CD4-positive, alpha-beta T cell (primary cell): ENCODE results near the gene USP16. TPM values are rescaled to one million over a fixed set of nuclear protein-coding genes. Genes with fewer than 3 reads are reported as not detected.
"Not testable (repeated sequence)": the region's sequence is repeated elsewhere in the genome, so short reads cannot be mapped to it uniquely, and the experiment has no call there.

ENCODE experiments used
- ATAC-seq: fragments of 200-7000 bp; cut with Tn5 transposase; one replicate; pipeline ENCODE4 v1.10.0; 2022; ENCODE audit warnings: mild to moderate bottlenecking; ENCODE audit not compliant: poor library complexity
- CTCF ChIA-PET: fragments of 350-600 bp; sonication (Branson Sonifier 250); formaldehyde crosslinking; loops from one replicate; lab custom pipeline; 2021; ENCODE audit warnings: antibody characterized with exemption, inconsistent platforms; lab: Charles Lee
- POLR2A ChIA-PET: fragments of 350-600 bp; sonication (Branson Sonifier 250); formaldehyde crosslinking; loops from one replicate; lab custom pipeline; 2021; ENCODE audit warnings: antibody characterized with exemption, inconsistent platforms; lab: Charles Lee
- DNase-seq, 14 experiments: peaks; one replicate each; pipeline ENCODE4 v3.0.0-alpha.2; 2013 to 2020; ENCODE audit warnings: mixed read lengths in 2 of 14
- H3K27ac ChIP-seq, 2 donors: one replicate each; pipeline versions ENCODE4 v1.5.1 to v1.7.0; 2013; ENCODE audit warnings: low read length in 2 of 2, low read depth in 1 of 2, mild to moderate bottlenecking in 1 of 2
- H3K27me3 ChIP-seq, 2 experiments: 1 replicate in 1 of 2; 2 replicates in 1 of 2; pipeline versions ENCODE4 v1.6.1 to v1.7.0; 2013; ENCODE audit warnings: low read length in 2 of 2, control low read depth in 1 of 2, mild to moderate bottlenecking in 1 of 2, moderate library complexity in 1 of 2; ENCODE audit not compliant: insufficient read depth in 2 of 2, control insufficient read depth in 1 of 2
- H3K36me3 ChIP-seq: one replicate; pipeline ENCODE4 v1.6.1; 2013; ENCODE audit warnings: low read length, control low read depth; ENCODE audit not compliant: insufficient read depth
- H3K4me1 ChIP-seq: one replicate; pipeline ENCODE4 v1.6.1; 2013; ENCODE audit warnings: low read length, control low read depth; ENCODE audit not compliant: insufficient read depth
- H3K4me3 ChIP-seq: one replicate; pipeline ENCODE4 v1.5.1; 2013; ENCODE audit warnings: mild to moderate bottlenecking, low read length, moderate library complexity
- H3K9me3 ChIP-seq, 2 experiments: 1 replicate in 1 of 2; 2 replicates in 1 of 2; pipeline versions ENCODE4 v1.6.1 to v1.7.0; 2013; ENCODE audit warnings: low read length in 2 of 2, mild to moderate bottlenecking in 2 of 2, control low read depth in 1 of 2, moderate library complexity in 1 of 2; ENCODE audit not compliant: control insufficient read depth in 1 of 2, insufficient read depth in 1 of 2
- H3K27ac Mint-ChIP-seq: one replicate; pipeline ENCODE4 v1.8.0; 2020; ENCODE audit warnings: mixed read lengths
- H3K27me3 Mint-ChIP-seq: one replicate; pipeline ENCODE4 v1.8.0; 2021; ENCODE audit warnings: mixed read lengths
- H3K36me3 Mint-ChIP-seq: one replicate; pipeline ENCODE4 v1.8.0; 2021; ENCODE audit warnings: low read depth, mixed read lengths
- H3K4me1 Mint-ChIP-seq: one replicate; pipeline ENCODE4 v1.8.0; 2021; ENCODE audit warnings: low read depth, mixed read lengths
- H3K4me3 Mint-ChIP-seq: one replicate; pipeline ENCODE4 v1.8.0; 2020; ENCODE audit warnings: mild to moderate bottlenecking, mixed read lengths
- H3K9me3 Mint-ChIP-seq: one replicate; pipeline ENCODE4 v1.8.0; 2020; ENCODE audit warnings: mixed read lengths
- CTCF ChIP-seq: fragments of 200-600 bp; IDR thresholded peaks from one replicate; pipeline ENCODE4 v1.8.0; 2022; ENCODE audit warnings: antibody characterized with exemption, mild to moderate bottlenecking
- intact Hi-C, 2 experiments: fragments of 100-400 bp; cut with DNase I in 1 of 2; cut with micrococcal nuclease in 1 of 2; formaldehyde crosslinking; loops; one replicate each; pipeline versions ENCODE4 v1.15.1 to v1.9.0; 2023 to 2025; cut with DNase I, micrococcal nuclease
- total RNA-seq, 174 experiments: library from RNA in 2 of 174; stranded (reverse) in 2 of 174; gene quantifications; one replicate each; pipeline ENCODE4 v1.2.3 and lab custom pipeline; 2021 to 2026

Gene USP16
- total RNA-seq, 2 experiments from 2014 or later: 79.7 to 81.7 TPM

GRCh38 chr21:29007810-29008209 is 16.7 kb upstream of the USP16 start:
- Mint-ChIP-seq H3K4me1 (peaks cover 8% of the 10 kb centered on the region), H3K27me3 (no peaks in the 10 kb centered on the region), H3K27ac (no peak overlapping the region), H3K9me3 (no peaks in the 10 kb centered on the region), H3K4me3 (no peak overlapping the region), H3K36me3 (peaks cover 14% of the 10 kb centered on the region)
- no peaks in the 10 kb centered on the region for H3K9me3 ChIP-seq
- intact Hi-C loops: no loop called here
- ChIA-PET CTCF (no interaction called here), POLR2A (interaction anchor here (1.7 to 2.6 kb wide), 2 partner anchors 11 to 17 kb away, joined by 6 to 7 read pairs; partner anchors contain the start of genes RWDD2B and USP16)
- peaks cover 7% of the 10 kb centered on the region for H3K4me1 ChIP-seq
- DNase-seq (no peak), ATAC-seq (no peak)
- no peak for TF ChIP-seq CTCF
- no peak overlapping the region for H3K27ac ChIP-seq
- H3K4me3 ChIP-seq: no peak overlapping the region
- H3K27me3 ChIP-seq: no peaks in the 10 kb centered on the region
- peaks cover 7% of the 10 kb centered on the region for H3K36me3 ChIP-seq

GRCh38 chr21:29008367-29008766 is 16.1 kb upstream of the USP16 start:
- ChIA-PET CTCF (no interaction called here), POLR2A (interaction anchor here (1.7 to 2.6 kb wide), 2 partner anchors 11 to 17 kb away, joined by 6 to 7 read pairs; partner anchors contain the start of genes RWDD2B and USP16)
- Histone ChIP-seq H3K27ac (no peak overlapping the region), H3K4me3 (no peak overlapping the region), H3K4me1 (peaks cover 1% of the 10 kb centered on the region), H3K9me3 (no peaks in the 10 kb centered on the region), H3K27me3 (no peaks in the 10 kb centered on the region), H3K36me3 (peaks cover 7% of the 10 kb centered on the region)
- intact Hi-C loops: no loop called here
- DNase-seq: no peak
- Mint-ChIP-seq H3K9me3 (no peaks in the 10 kb centered on the region), H3K4me3 (no peak overlapping the region), H3K27ac (no peak overlapping the region), H3K36me3 (peaks cover 13% of the 10 kb centered on the region), H3K4me1 (peaks cover 6% of the 10 kb centered on the region), H3K27me3 (no peaks in the 10 kb centered on the region)
- no peak for TF ChIP-seq CTCF
- no peak for ATAC-seq

- DNase-seq, intact Hi-C loops, CTCF ChIA-PET, H3K27me3 Mint-ChIP-seq, H3K4me1 Mint-ChIP-seq, H3K9me3 Mint-ChIP-seq, H3K27me3 ChIP-seq, H3K4me1 ChIP-seq, H3K4me3 ChIP-seq, POLR2A ChIA-PET, H3K9me3 ChIP-seq, H3K27ac Mint-ChIP-seq, H3K36me3 ChIP-seq, H3K27ac ChIP-seq, H3K4me3 Mint-ChIP-seq, ATAC-seq: not testable (repeated sequence)
- H3K36me3 Mint-ChIP-seq: peaks cover 13% of the 10 kb centered on the region
These were observed 13.2 kb upstream of the USP16 start for GRCh38 chr21:29011236-29011635.
